Measurements from ENCODE around the gene RSAD1. TPM values are rescaled to one million over a fixed set of nuclear protein-coding genes. Genes with fewer than 3 reads are reported as not detected.

Gene RSAD1
- total RNA-seq, 1 experiment from 2014 or later: 18.7 TPM

Other genes starting within 250 kb of the RSAD1 start
- gene TMEM92, start 204.4 kb upstream of the RSAD1 start, total RNA-seq (2014; rRNA removed; shearing (Covaris generic)): 5.6 and 7.4 TPM in 2 replicates
- 21.0 and 22.3 TPM in 2 replicates for gene XYLT2, start 132.7 kb upstream of the RSAD1 start, total RNA-seq (2014; rRNA removed; shearing (Covaris generic))
- gene MRPL27, start 105.7 kb upstream of the RSAD1 start, total RNA-seq (2014; rRNA removed; shearing (Covaris generic)): 179 and 180 TPM in 2 replicates
- 9.4 and 11.9 TPM in 2 replicates for gene EME1, start 105.6 kb upstream of the RSAD1 start, total RNA-seq (2014; rRNA removed; shearing (Covaris generic))
- 201 and 234 TPM in 2 replicates for gene LRRC59, start 81.3 kb upstream of the RSAD1 start, total RNA-seq (2014; rRNA removed; shearing (Covaris generic))
- gene ACSF2, start 52.6 kb upstream of the RSAD1 start, total RNA-seq (2014; rRNA removed; shearing (Covaris generic)): 26.5 and 47.2 TPM in 2 replicates
- gene CHAD, start 10.0 kb upstream of the RSAD1 start, total RNA-seq (2014; rRNA removed; shearing (Covaris generic)): not detected in 2 replicates
- not detected in 2 replicates for gene MYCBPAP, start 29.6 kb downstream of the RSAD1 start, total RNA-seq (2014; rRNA removed; shearing (Covaris generic))
- gene EPN3, start 53.9 kb downstream of the RSAD1 start, total RNA-seq (2014; rRNA removed; shearing (Covaris generic)): not detected in 2 replicates
- gene SPATA20, start 68.3 kb downstream of the RSAD1 start, total RNA-seq (2014; rRNA removed; shearing (Covaris generic)): 88.7 and 104 TPM in 2 replicates
- gene CACNA1G, start 81.9 kb downstream of the RSAD1 start, total RNA-seq (2014; rRNA removed; shearing (Covaris generic)): 0.97 and 1.7 TPM in 2 replicates
- 15.2 and 16.0 TPM in 2 replicates for gene ABCC3, start 156.0 kb downstream of the RSAD1 start, total RNA-seq (2014; rRNA removed; shearing (Covaris generic))
- 34.6 and 36.3 TPM in 2 replicates for gene ANKRD40, start 229.1 kb downstream of the RSAD1 start, total RNA-seq (2014; rRNA removed; shearing (Covaris generic))
- 18.7 and 23.7 TPM in 2 replicates for gene LUC7L3, start 240.7 kb downstream of the RSAD1 start, total RNA-seq (2014; rRNA removed; shearing (Covaris generic))